GM21825 (cell line): Measurements from ENCODE around the gene MYL6.
"Not testable (repeated sequence)": the region's sequence is repeated elsewhere in the genome, so short reads cannot be mapped to it uniquely, and the experiment has no call there.

Source experiments
- ATAC-seq: cut with Tn5 transposase; IDR thresholded peaks from one replicate; pipeline ENCODE4 v1.9.1; 2021; ENCODE audit warnings: mild to moderate bottlenecking, moderate library complexity; ENCODE audit not compliant: unreplicated experiment

MYL6 gene

GRCh38 chr12:56158029-56158925 lies at the start of gene MYL6:
TSS of gene MYL6 (plus strand) at chr12:56158359. CDS start at chr12:56158402, 43 bp downstream.
- peak; percentile 74 for ATAC-seq

GRCh38 chr12:56110571-56110970 lies 47.6 kb upstream of the MYL6 start:
- ATAC-seq, result no peak

GRCh38 chr12:56114084-56114483 lies 44.1 kb upstream of the MYL6 start:
- no peak for ATAC-seq

GRCh38 chr12:56115329-56115728 lies 42.8 kb upstream of the MYL6 start:
- no peak for ATAC-seq

- peak; percentile 42 for ATAC-seq
Measured at GRCh38 chr12:56116267-56117081, 41.7 kb upstream of the MYL6 start, which contains the start of gene RPL41. TSS of gene RPL41 (plus strand) at chr12:56116633.

- ATAC-seq, result not testable (repeated sequence)
Measured at GRCh38 chr12:56117082-56117706, 41.0 kb upstream of the MYL6 start.

- ATAC-seq, result peak; percentile 80
Measured at GRCh38 chr12:56117778-56118687, 40.1 kb upstream of the MYL6 start, which contains the start of gene ZC3H10. TSS of gene ZC3H10 (plus strand) at chr12:56118266. CDS start at chr12:56120563, 2,297 bp downstream.

- peak; percentile 7 for ATAC-seq
Measured at GRCh38 chr12:56118688-56119357, 39.3 kb upstream of the MYL6 start.

GRCh38 chr12:56119361-56119796 lies 38.8 kb upstream of the MYL6 start:
- ATAC-seq, result no peak

- ATAC-seq, result no peak
Measured at GRCh38 chr12:56120158-56120846, 37.9 kb upstream of the MYL6 start.

- no peak for ATAC-seq
Measured at GRCh38 chr12:56121204-56121870, 36.8 kb upstream of the MYL6 start.

GRCh38 chr12:56122637-56123036 lies 35.5 kb upstream of the MYL6 start:
- ATAC-seq, result no peak

- ATAC-seq, result no peak
Measured at GRCh38 chr12:56124133-56124532, 34.0 kb upstream of the MYL6 start.

GRCh38 chr12:56126732-56127239 lies 31.4 kb upstream of the MYL6 start:
- ATAC-seq, result no peak

GRCh38 chr12:56127485-56127887 lies 30.7 kb upstream of the MYL6 start:
- ATAC-seq, result no peak

- peak; percentile 88 for ATAC-seq
Measured at GRCh38 chr12:56127888-56128669, 30.1 kb upstream of the MYL6 start, which contains the start of gene ESYT1. TSS of gene ESYT1 (plus strand) at chr12:56128267. CDS start at chr12:56128320, 53 bp downstream.

- no peak for ATAC-seq
Measured at GRCh38 chr12:56128670-56129205, 29.4 kb upstream of the MYL6 start.
